GM19035 (cell line): ENCODE results near the gene PLA2G4F.
"Not testable (repeated sequence)": the region's sequence is repeated elsewhere in the genome, so short reads cannot be mapped to it uniquely, and the experiment has no call there.

Source experiments
- ATAC-seq: cut with Tn5 transposase; IDR thresholded peaks from one replicate; pipeline ENCODE4 v1.9.1; 2021; ENCODE audit not compliant: unreplicated experiment

The PLA2G4F gene

DNA sequence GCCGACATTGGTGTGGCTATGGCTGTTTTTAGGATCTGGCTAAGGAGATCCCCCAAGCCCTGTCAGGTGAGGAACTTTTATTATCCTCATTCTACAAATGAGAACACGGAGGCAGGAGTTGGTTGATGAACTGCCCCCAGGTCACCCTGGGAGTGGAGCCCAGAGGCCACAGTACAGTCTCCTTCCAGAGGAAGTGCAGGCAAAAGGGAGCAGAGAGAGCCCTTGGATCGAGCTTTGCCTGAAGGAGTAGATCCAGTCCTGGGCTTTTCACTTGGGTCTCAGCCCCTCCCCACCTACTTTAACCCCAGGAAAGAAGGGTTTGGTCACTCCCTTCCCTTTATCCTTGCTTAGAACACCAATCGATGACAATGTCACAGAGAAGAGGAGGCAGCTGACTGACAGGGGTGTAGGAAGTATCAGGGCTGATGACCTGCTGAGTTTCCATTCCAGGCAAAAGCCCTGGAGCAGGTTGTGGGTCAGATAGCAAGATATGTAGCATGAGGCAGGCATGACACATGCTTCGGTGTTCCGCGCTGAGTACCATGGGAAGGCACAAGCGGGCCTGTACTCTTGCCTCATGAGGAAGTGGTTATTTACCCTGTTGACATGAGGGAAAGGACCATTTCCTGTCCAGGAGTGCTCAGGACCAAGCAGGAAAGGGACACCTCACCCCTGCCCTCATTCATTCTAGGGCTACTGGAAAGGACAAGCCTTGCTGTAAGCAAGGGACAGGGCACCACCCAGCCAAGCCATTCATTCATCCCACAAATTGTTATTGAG, 56.2 kb downstream of the PLA2G4F start:
- no peak for ATAC-seq

DNA sequence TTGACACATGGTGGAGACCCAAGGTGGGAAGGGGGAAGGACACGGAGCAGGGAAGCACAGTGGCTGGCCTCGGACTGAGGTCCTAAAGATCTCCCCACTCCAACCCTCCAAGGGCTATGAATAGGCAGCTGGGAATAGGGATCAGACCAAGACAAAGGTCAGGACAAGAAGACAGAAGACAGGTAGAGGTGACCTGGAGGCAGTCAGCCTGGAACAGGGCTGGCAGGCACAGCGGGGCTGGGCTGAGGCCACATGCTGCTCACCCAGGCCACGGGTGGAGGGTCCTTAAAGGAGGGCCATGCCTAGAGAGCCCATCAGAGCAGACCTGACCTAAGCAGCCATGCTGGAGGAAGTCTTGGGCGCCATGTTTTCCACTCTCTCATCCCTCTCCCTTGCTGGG, 59.4 kb downstream of the PLA2G4F start:
- no peak for ATAC-seq

- no peak for ATAC-seq
Measured at GRCh38 chr15:42094512-42094963, 61.9 kb downstream of the PLA2G4F start, which contains the start of gene PLA2G4D. Gene PLA2G4D, minus strand, starts transcription at chr15:42094562. Its CDS starts 103 bp downstream, at chr15:42094459.

- no peak for ATAC-seq
Measured at GRCh38 chr15:42093966-42094365, 62.5 kb downstream of the PLA2G4F start.

- no peak for ATAC-seq
Measured at GRCh38 chr15:42092398-42093318, 63.8 kb downstream of the PLA2G4F start.

DNA sequence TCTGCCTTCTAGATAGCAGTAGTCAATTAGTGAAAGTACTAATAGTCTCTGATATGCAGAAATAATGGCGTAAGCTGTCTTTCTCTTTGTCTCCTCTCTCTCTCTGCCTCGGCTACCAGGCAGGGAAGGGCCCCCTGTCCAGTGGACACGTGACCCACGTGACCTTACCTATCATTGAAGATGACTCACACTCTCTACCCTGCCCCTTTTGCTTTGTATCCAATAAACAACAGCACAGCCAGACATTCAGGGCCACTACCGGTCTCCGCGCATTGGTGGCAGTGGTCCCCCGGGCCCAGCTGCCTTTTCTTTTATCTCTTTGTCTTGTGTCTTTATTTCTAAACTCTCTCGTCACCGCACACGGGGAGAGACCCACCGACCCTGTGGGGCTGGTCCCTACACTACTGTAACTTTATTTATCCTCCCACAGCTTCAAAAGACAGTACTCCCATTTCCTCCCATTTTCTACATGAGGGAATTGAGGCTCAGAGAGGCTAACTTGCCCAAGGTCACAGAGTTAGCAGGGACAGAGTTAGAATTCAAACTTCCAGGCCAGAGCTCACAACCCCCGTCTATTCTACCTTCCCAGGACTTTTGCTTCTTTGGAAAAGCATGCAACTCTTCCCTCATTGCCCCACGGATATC, 64.6 kb downstream of the PLA2G4F start:
- ATAC-seq, result not testable (repeated sequence)

GRCh38 chr15:42090781-42091180, 65.7 kb downstream of the PLA2G4F start:
- no peak for ATAC-seq

DNA sequence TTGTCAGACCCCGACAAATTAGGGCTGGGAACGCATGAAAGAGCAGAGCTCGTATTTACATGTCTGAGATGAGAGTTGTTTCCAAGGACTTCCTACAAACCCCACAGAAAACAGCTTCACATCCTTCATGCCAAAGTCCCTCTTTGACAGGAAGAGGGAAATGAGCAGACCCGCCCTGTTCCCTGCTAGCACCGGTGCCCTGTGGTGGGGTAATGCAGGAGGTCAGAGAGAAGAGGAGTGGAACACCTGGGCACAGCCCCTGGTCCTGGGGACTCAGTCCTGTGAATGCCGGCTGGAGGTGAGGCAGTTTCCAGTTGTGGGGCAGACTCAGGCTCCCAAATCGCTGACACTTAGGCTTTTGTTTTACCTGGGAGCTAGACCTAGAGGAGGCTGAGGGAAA, 66.1 kb downstream of the PLA2G4F start:
- ATAC-seq, result no peak

GRCh38 chr15:42089942-42090341, 66.5 kb downstream of the PLA2G4F start:
- ATAC-seq, result no peak
